Measurements from ENCODE around the gene KLF2. TPM values are rescaled to one million over a fixed set of nuclear protein-coding genes. Genes with fewer than 3 reads are reported as not detected.
A peak's percentile ranks its signal among the peaks of the same experiment; 100 is the strongest.
"Not testable (repeated sequence)": the region's sequence is repeated elsewhere in the genome, so short reads cannot be mapped to it uniquely, and the experiment has no call there.

KLF2 gene
- polyA plus RNA-seq, 4 donors, result 1.1 to 25.4 (median 6.5) TPM

DNA sequence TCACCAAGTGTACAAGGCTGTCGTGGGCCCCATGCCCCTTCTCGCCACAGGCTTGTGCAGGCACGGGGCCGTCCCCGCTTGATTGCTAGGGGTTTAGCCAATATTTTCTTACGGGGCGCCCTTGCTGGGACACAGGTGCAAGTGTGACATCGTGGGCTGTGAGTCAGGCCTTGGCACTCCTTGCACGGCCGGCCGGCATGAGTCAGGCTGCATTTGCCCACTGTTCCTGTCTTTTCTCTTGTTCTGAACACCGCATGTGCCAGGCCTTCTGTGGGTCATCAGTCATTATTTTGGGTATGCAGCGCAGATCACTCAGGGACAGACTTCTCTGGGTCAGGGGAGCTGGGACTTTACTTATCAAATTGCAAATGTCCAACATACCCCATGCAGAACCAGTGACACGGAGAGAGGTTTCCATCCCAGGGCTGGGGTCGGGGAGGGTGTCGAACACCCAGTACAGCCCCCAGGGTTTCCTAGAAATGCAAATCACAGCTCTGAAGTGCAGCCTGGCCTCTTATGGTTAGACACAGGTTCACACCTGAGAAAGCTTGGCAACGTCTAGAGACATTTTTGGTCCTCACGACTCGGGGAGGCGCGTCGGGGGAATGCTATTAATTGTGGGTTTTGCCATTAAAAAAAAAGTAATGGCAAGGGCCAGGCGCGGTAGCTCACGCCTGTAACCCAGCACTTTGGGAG lies 22.5 kb upstream of the KLF2 start:
- Histone ChIP-seq H3K36me3 (ENCODE audit: control insufficient read depth in 3 of 3, insufficient read depth in 2 of 3, low read depth in 1 of 3, low read length in 3 of 3) (no peaks in the 10 kb centered on the region), H3K4me3 (ENCODE audit: low read depth in 1 of 3, low read length in 3 of 3) (no peak overlapping the region), H3K27me3 (ENCODE audit: control insufficient read depth in 3 of 3, insufficient read depth in 3 of 3, low read length in 3 of 3) (peaks cover 0 to 3% (median 0%) of the 10 kb centered on the region in 3 donors), H3K4me1 (ENCODE audit: control insufficient read depth in 3 of 3, insufficient read depth in 2 of 3, low read depth in 1 of 3, low read length in 2 of 3) (no peaks in the 10 kb centered on the region), H3K9me3 (ENCODE audit: control insufficient read depth in 2 of 2, insufficient read depth in 1 of 2, low read depth in 1 of 2, low read length in 1 of 2) (no peaks in the 10 kb centered on the region), H3K27ac (ENCODE audit: low read depth in 1 of 3, low read length in 2 of 3) (no peak overlapping the region)
- FAIRE-seq (no peak), DNase-seq (no peak)
- 56 to 76% (median 59%) methylated on average over 25 of the region's 25 CpGs for WGBS, 3 donors

DNA sequence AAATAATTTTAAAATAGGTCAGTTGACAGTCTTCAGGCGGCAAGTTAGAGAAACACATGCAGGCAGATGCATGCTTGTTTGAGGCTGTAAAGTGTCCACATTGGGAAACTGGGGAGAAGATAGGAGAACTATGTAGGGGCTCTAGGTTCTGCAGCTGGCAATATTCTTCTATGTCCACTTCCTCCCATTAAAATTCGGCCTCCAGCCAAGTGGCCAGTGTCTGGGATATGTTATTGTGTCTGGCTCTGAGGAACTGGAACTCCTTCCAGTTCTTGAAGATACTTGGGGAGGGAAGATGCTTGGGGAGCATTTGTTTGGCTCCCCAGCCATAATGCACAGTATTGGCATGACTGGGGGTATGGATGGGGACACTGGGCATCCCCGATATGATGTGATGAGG lies 20.9 kb upstream of the KLF2 start:
- no peaks in the 10 kb centered on the region for H3K4me1 ChIP-seq (ENCODE audit: control insufficient read depth in 3 of 3, insufficient read depth in 2 of 3, low read depth in 1 of 3, low read length in 2 of 3)
- FAIRE-seq (no peak), DNase-seq (no peak)
- H3K27me3 ChIP-seq (ENCODE audit: control insufficient read depth in 3 of 3, insufficient read depth in 3 of 3, low read length in 3 of 3), result peaks cover 0 to 3% (median 0%) of the 10 kb centered on the region in 3 donors
- 59 to 86% (median 72%) methylated on average over 3 of the region's 3 CpGs for WGBS, 3 donors
- H3K9me3 ChIP-seq (ENCODE audit: control insufficient read depth in 2 of 2, insufficient read depth in 1 of 2, low read depth in 1 of 2, low read length in 1 of 2), result no peaks in the 10 kb centered on the region
- H3K27ac ChIP-seq (ENCODE audit: low read depth in 1 of 3, low read length in 2 of 3), result no peak overlapping the region
- no peaks in the 10 kb centered on the region for H3K36me3 ChIP-seq (ENCODE audit: control insufficient read depth in 3 of 3, insufficient read depth in 2 of 3, low read depth in 1 of 3, low read length in 3 of 3)
- no peak overlapping the region for H3K4me3 ChIP-seq (ENCODE audit: low read depth in 1 of 3, low read length in 3 of 3)

DNA sequence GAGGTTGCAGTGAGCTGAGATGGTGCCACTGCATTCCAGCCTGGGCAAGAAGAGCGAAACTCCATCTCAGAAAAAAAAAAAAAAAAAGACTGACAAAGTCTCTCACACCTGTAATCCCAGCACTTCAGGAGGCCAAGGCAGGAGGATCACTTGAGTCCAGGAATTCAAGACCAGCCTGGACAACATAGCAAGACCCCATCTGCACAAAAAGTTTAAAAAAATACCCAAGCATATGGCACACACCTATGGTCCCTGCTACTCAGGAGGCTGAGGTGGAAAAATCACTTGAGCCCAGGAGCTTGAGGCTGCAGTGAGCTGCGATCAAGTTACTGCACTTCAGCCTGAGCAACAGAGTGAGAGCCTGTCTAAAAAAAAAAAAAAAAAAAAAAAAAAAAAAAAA lies 20.1 kb upstream of the KLF2 start:
- H3K9me3 ChIP-seq (ENCODE audit: control insufficient read depth in 2 of 2, insufficient read depth in 1 of 2, low read depth in 1 of 2, low read length in 1 of 2); DNase-seq; FAIRE-seq; H3K27ac ChIP-seq (ENCODE audit: low read depth in 1 of 3, low read length in 2 of 3); H3K27me3 ChIP-seq (ENCODE audit: control insufficient read depth in 3 of 3, insufficient read depth in 3 of 3, low read length in 3 of 3); H3K4me3 ChIP-seq (ENCODE audit: low read depth in 1 of 3, low read length in 3 of 3); H3K36me3 ChIP-seq (ENCODE audit: control insufficient read depth in 3 of 3, insufficient read depth in 2 of 3, low read depth in 1 of 3, low read length in 3 of 3); H3K4me1 ChIP-seq (ENCODE audit: control insufficient read depth in 3 of 3, insufficient read depth in 2 of 3, low read depth in 1 of 3, low read length in 2 of 3): not testable (repeated sequence)
- WGBS, 3 donors, result 79 to 90% (median 82%) methylated on average over 2 of the region's 2 CpGs

DNA sequence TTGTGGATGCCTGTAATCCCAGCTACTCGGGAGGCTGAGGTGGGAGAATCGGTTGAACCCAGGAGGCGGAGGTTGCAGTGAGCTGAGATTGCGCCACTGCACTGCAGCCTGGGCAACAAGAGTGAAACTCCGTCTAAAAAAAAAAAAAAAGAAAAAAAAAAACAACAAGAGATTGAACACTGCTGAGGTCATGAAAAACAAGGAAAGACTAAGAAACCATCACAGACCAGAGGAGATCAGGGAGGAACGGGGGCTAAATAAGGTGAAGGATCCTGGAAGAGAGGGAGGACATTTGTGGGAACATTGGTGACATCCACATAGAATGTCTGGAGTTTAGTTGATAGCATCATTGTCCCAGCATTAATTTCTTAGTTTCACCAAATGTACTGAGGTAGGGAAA lies 19.6 kb upstream of the KLF2 start:
- H3K4me1 ChIP-seq (ENCODE audit: control insufficient read depth in 3 of 3, insufficient read depth in 2 of 3, low read depth in 1 of 3, low read length in 2 of 3); H3K27ac ChIP-seq (ENCODE audit: low read depth in 1 of 3, low read length in 2 of 3); H3K9me3 ChIP-seq (ENCODE audit: control insufficient read depth in 2 of 2, insufficient read depth in 1 of 2, low read depth in 1 of 2, low read length in 1 of 2); DNase-seq; H3K27me3 ChIP-seq (ENCODE audit: control insufficient read depth in 3 of 3, insufficient read depth in 3 of 3, low read length in 3 of 3); H3K36me3 ChIP-seq (ENCODE audit: control insufficient read depth in 3 of 3, insufficient read depth in 2 of 3, low read depth in 1 of 3, low read length in 3 of 3); FAIRE-seq; H3K4me3 ChIP-seq (ENCODE audit: low read depth in 1 of 3, low read length in 3 of 3): not testable (repeated sequence)
- WGBS, 3 donors, result 71 to 85% (median 75%) methylated on average over 6 of the region's 6 CpGs

DNA sequence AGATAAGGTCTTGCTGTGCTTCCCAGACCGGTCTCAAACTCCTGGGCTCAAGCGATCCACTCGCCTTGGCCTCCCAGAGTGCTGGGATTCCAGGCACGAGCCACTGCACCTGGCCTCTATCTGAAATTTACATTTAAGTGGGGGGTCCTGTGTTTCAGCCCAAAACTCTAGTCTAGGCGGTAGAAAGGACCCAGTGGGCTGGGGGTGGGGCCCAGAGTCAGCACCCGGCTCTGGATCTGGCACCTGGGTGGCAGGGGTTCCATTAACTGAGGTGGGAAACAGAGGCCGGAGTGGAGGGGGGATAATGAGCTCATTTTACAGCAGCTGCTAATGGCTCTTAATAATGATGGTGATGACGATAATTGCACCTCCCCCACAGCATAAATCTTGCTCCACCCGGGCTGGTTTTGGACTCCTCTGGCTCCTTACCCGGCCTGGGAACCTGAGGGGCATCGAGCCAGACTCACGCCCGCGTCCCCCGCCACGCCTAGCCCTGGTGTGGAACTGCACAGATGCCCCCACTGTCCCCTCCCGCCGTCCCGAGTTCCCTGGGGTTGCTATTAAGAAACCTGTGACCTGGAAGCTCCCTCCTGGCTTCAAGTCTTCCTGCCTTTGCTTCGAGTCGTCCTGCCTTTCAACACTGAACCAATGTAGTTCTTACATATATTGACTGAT lies 17.8 kb upstream of the KLF2 start:
- Histone ChIP-seq H3K36me3 (ENCODE audit: control insufficient read depth in 3 of 3, insufficient read depth in 2 of 3, low read depth in 1 of 3, low read length in 3 of 3) (no peaks in the 10 kb centered on the region), H3K27me3 (ENCODE audit: control insufficient read depth in 3 of 3, insufficient read depth in 3 of 3, low read length in 3 of 3) (peaks cover 0 to 3% (median 0%) of the 10 kb centered on the region in 3 donors), H3K4me1 (ENCODE audit: control insufficient read depth in 3 of 3, insufficient read depth in 2 of 3, low read depth in 1 of 3, low read length in 2 of 3) (no peaks in the 10 kb centered on the region), H3K4me3 (ENCODE audit: low read depth in 1 of 3, low read length in 3 of 3) (no peak overlapping the region), H3K9me3 (ENCODE audit: control insufficient read depth in 2 of 2, insufficient read depth in 1 of 2, low read depth in 1 of 2, low read length in 1 of 2) (no peaks in the 10 kb centered on the region), H3K27ac (ENCODE audit: low read depth in 1 of 3, low read length in 2 of 3) (no peak overlapping the region)
- FAIRE-seq (no peak), DNase-seq (no peak)
- 21 to 70% (median 50%) methylated on average over 21 of the region's 21 CpGs for WGBS, 3 donors

DNA sequence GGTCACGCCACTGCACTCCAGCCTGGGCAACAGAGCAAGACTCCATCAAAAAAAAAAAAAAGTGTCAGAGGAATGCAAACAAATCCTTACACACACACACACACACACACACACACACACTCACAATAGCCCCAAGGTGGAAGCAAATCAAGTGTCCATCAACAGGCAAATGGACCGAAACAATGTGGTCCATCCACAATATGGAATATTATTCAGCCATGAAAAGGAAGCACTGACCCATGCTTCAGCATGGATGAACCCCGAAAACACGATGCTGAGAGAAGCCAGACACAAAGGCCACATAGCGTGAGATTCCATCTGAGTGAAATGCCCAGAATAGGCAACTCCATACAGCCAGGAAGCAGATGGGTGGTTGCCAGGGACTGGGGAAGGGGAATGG lies 16.5 kb upstream of the KLF2 start:
- FAIRE-seq (no peak), DNase-seq (no peak)
- no peak overlapping the region for H3K4me3 ChIP-seq (ENCODE audit: low read depth in 1 of 3, low read length in 3 of 3)
- peaks cover 0 to 3% (median 0%) of the 10 kb centered on the region in 3 donors for H3K27me3 ChIP-seq (ENCODE audit: control insufficient read depth in 3 of 3, insufficient read depth in 3 of 3, low read length in 3 of 3)
- no peaks in the 10 kb centered on the region for H3K4me1 ChIP-seq (ENCODE audit: control insufficient read depth in 3 of 3, insufficient read depth in 2 of 3, low read depth in 1 of 3, low read length in 2 of 3)
- H3K27ac ChIP-seq (ENCODE audit: low read depth in 1 of 3, low read length in 2 of 3), result no peak overlapping the region
- 95 to 97% (median 96%) methylated on average over 5 of the region's 5 CpGs for WGBS, 3 donors
- no peaks in the 10 kb centered on the region for H3K9me3 ChIP-seq (ENCODE audit: control insufficient read depth in 2 of 2, insufficient read depth in 1 of 2, low read depth in 1 of 2, low read length in 1 of 2)
- no peaks in the 10 kb centered on the region for H3K36me3 ChIP-seq (ENCODE audit: control insufficient read depth in 3 of 3, insufficient read depth in 2 of 3, low read depth in 1 of 3, low read length in 3 of 3)

DNA sequence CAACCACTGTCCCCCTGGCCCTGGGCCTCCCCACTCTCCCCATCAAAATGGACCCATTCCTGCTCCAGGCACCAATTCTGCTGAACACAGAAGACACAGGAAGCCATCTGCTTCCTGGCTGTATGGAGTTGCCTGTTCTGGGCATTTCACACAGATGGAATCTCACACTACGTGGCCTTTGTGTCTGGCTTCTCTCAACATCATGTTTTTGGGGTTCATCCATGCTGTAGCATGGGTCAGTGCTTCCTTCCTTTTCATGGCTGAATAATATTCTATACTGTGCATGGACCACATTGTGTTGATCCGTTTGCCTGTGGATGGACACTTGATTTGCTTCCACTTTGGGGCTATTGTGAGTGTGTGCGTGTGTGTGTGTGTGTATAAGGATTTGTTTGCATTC lies 15.0 kb upstream of the KLF2 start:
- H3K27me3 ChIP-seq (ENCODE audit: control insufficient read depth in 3 of 3, insufficient read depth in 3 of 3, low read length in 3 of 3), result peaks cover 0 to 3% (median 0%) of the 10 kb centered on the region in 3 donors
- FAIRE-seq, result no peak
- H3K4me3 ChIP-seq (ENCODE audit: low read depth in 1 of 3, low read length in 3 of 3), result no peak overlapping the region
- H3K9me3 ChIP-seq (ENCODE audit: control insufficient read depth in 2 of 2, insufficient read depth in 1 of 2, low read depth in 1 of 2, low read length in 1 of 2), result no peaks in the 10 kb centered on the region
- H3K4me1 ChIP-seq (ENCODE audit: control insufficient read depth in 3 of 3, insufficient read depth in 2 of 3, low read depth in 1 of 3, low read length in 2 of 3), result no peaks in the 10 kb centered on the region
- WGBS, 3 donors, result 83 to 86% (median 84%) methylated on average over 3 of the region's 3 CpGs
- DNase-seq, result no peak
- H3K27ac ChIP-seq (ENCODE audit: low read depth in 1 of 3, low read length in 2 of 3), result no peak overlapping the region
- no peaks in the 10 kb centered on the region for H3K36me3 ChIP-seq (ENCODE audit: control insufficient read depth in 3 of 3, insufficient read depth in 2 of 3, low read depth in 1 of 3, low read length in 3 of 3)

DNA sequence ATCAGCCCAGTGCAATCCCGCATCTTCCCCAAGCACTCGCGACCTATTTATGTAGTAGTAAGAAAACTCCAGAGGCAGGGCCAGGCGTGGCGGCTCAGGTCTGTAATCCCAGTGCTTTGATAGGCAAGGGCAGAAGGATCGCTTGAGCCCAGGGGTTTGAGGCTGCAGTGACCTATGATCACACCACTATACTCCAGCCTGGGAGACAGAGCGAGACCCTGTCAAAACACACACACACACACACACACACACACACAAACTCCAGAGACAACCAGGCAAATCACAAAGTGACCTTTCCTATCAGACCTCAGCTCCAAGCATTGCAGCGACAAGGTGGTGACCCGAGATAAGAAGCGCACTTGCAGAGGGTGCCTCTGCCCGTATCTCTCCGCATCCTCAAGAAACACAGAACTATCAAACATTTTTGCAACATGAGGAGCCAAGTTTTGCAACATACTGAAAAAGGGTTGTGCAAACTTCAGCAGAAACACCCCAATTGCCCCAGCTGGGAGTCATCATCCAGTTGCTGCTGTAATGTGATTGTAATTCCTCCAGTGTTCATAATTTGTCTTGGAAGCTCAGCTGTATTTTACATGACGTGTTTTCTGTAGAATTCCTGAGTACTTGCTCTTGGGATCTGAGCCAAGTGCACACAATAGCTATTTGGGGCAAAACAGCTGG lies 8.7 kb upstream of the KLF2 start:
- Histone ChIP-seq H3K36me3 (ENCODE audit: control insufficient read depth in 3 of 3, insufficient read depth in 2 of 3, low read depth in 1 of 3, low read length in 3 of 3) (no peaks in the 10 kb centered on the region), H3K4me3 (ENCODE audit: low read depth in 1 of 3, low read length in 3 of 3) (no peak overlapping the region), H3K27ac (ENCODE audit: low read depth in 1 of 3, low read length in 2 of 3) (peak overlapping the region in 2 of 3 donors; percentile 72 to 85), H3K4me1 (ENCODE audit: control insufficient read depth in 3 of 3, insufficient read depth in 2 of 3, low read depth in 1 of 3, low read length in 2 of 3) (peaks cover 0 to 10% (median 0%) of the 10 kb centered on the region in 3 donors), H3K27me3 (ENCODE audit: control insufficient read depth in 3 of 3, insufficient read depth in 3 of 3, low read length in 3 of 3) (peaks cover 0 to 2% (median 0%) of the 10 kb centered on the region in 3 donors), H3K9me3 (ENCODE audit: control insufficient read depth in 2 of 2, insufficient read depth in 1 of 2, low read depth in 1 of 2, low read length in 1 of 2) (peaks cover 0 to 3% of the 10 kb centered on the region in 2 donors)
- WGBS, 3 donors, result 43 to 67% (median 62%) methylated on average over 13 of the region's 13 CpGs
- peak in 1 of 2 donors; percentile 67 for DNase-seq
- FAIRE-seq, result no peak
